Muscle layer of duodenum (tissue), 2 donors: ENCODE measurements around the gene ATP13A2.

ENCODE experiments used
- H3K27ac ChIP-seq: one replicate; pipeline ENCODE4 v1.7.0; 2013; ENCODE audit warnings: mild to moderate bottlenecking, low read length
- H3K27me3 ChIP-seq: one replicate; pipeline ENCODE4 v1.7.0; 2013; ENCODE audit warnings: low read depth, mild to moderate bottlenecking, control low read depth, low read length
- H3K36me3 ChIP-seq, 2 donors: one replicate each; pipeline ENCODE4 v1.7.0; 2013; ENCODE audit warnings: low read length in 2 of 2, control low read depth in 1 of 2, mild to moderate bottlenecking in 1 of 2; ENCODE audit not compliant: insufficient read depth in 2 of 2, control insufficient read depth in 1 of 2
- H3K4me1 ChIP-seq, 2 donors: one replicate each; pipeline ENCODE4 v1.7.0; 2013; ENCODE audit warnings: low read length in 2 of 2, mild to moderate bottlenecking in 2 of 2, control low read depth in 1 of 2, moderate library complexity in 1 of 2; ENCODE audit not compliant: insufficient read depth in 2 of 2, control insufficient read depth in 1 of 2
- H3K4me3 ChIP-seq, 2 donors: one replicate each; pipeline ENCODE4 v1.7.0; 2013; ENCODE audit warnings: low read length in 2 of 2, low read depth in 1 of 2, mild to moderate bottlenecking in 1 of 2
- H3K9me3 ChIP-seq, 2 donors: one replicate each; pipeline ENCODE4 v1.7.0; 2013; ENCODE audit warnings: low read length in 2 of 2, control low read depth in 1 of 2, mild to moderate bottlenecking in 1 of 2; ENCODE audit not compliant: control insufficient read depth in 1 of 2
- donor health status: healthy.

Gene ATP13A2, protein sequence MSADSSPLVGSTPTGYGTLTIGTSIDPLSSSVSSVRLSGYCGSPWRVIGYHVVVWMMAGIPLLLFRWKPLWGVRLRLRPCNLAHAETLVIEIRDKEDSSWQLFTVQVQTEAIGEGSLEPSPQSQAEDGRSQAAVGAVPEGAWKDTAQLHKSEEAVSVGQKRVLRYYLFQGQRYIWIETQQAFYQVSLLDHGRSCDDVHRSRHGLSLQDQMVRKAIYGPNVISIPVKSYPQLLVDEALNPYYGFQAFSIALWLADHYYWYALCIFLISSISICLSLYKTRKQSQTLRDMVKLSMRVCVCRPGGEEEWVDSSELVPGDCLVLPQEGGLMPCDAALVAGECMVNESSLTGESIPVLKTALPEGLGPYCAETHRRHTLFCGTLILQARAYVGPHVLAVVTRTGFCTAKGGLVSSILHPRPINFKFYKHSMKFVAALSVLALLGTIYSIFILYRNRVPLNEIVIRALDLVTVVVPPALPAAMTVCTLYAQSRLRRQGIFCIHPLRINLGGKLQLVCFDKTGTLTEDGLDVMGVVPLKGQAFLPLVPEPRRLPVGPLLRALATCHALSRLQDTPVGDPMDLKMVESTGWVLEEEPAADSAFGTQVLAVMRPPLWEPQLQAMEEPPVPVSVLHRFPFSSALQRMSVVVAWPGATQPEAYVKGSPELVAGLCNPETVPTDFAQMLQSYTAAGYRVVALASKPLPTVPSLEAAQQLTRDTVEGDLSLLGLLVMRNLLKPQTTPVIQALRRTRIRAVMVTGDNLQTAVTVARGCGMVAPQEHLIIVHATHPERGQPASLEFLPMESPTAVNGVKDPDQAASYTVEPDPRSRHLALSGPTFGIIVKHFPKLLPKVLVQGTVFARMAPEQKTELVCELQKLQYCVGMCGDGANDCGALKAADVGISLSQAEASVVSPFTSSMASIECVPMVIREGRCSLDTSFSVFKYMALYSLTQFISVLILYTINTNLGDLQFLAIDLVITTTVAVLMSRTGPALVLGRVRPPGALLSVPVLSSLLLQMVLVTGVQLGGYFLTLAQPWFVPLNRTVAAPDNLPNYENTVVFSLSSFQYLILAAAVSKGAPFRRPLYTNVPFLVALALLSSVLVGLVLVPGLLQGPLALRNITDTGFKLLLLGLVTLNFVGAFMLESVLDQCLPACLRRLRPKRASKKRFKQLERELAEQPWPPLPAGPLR

DNA sequence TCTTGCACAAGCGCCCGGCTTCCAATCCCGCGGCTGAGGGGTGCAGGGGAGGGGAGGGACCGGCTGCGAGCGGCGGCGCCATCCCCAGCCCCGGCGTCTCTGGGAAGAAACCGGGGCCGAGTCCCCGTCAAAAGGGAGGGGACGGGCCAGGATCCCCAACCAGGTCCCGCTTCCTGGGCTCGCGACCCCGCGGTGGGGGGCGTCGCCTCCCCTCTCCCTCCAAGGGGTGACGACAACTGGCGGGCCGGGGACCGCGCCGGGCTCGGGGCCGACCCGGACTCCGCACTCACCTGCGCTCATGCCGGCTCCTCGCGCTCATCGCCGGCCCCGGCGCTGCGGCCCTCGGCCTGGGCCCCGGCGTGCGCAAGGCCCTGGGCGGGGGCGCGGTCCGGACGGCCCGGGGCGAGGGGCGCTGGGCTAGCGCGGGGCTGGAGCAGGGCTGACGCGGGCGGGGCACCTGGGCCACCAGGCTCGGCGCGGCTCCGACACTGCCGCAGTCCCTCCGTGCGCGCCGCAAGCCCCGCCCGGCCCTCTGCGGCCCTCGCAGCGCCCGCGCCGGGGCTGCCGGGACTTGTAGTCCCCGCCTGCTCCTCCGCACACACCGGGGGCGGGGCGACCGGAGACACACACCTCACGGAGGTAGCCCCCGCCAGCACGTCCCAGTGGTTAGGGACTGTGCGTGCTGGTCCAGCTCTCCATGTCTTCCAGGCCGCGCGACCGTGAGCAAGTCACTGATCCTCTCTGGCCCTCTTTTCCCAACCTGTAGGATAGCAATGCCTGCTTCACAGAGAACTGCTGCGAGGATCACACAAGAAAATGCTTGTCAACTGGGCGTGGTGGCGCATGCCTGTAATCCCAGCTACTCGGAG lies at the start of gene ATP13A2:
ATP13A2 (minus strand) TSS at position 490 of the 869 bp plus-strand sequence; CDS start at position 300, 190 bp downstream.
- H3K4me1 ChIP-seq = peaks cover 6 to 27% of the 10 kb centered on the region in 2 donors
- no peaks in the 10 kb centered on the region for H3K36me3 ChIP-seq
- H3K27ac ChIP-seq = no peak within 1 kb of the TSS
- no peaks in the 10 kb centered on the region for H3K27me3 ChIP-seq
- no peaks in the 10 kb centered on the region for H3K9me3 ChIP-seq
- H3K4me3 ChIP-seq = peak within 1 kb of the TSS; percentile 65 to 90

DNA sequence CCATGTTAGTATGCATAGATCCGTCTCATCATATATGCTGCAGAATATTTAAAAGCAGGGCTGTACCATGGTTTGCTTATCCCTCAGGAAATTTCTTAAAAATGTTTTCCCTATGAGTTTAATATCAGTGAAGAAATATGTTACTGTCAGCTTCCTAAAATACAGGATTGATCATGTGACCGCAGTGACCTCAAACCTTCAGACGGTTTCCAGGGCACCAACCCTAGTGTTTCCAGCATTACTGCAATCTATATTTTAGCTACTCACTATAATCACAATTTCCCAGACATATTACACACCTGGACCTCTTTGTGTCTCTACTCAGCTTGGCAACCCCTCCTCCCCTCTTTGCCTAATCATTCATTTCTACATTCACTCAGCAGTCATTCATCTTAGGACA lies 49.8 kb upstream of the ATP13A2 start:
- no peak overlapping the region for H3K27ac ChIP-seq
- H3K9me3 ChIP-seq = peaks cover 0 to 5% of the 10 kb centered on the region in 2 donors
- peaks cover 0 to 9% of the 10 kb centered on the region in 2 donors for H3K4me1 ChIP-seq
- H3K4me3 ChIP-seq = no peak overlapping the region
- no peaks in the 10 kb centered on the region for H3K27me3 ChIP-seq
- H3K36me3 ChIP-seq = no peaks in the 10 kb centered on the region

DNA sequence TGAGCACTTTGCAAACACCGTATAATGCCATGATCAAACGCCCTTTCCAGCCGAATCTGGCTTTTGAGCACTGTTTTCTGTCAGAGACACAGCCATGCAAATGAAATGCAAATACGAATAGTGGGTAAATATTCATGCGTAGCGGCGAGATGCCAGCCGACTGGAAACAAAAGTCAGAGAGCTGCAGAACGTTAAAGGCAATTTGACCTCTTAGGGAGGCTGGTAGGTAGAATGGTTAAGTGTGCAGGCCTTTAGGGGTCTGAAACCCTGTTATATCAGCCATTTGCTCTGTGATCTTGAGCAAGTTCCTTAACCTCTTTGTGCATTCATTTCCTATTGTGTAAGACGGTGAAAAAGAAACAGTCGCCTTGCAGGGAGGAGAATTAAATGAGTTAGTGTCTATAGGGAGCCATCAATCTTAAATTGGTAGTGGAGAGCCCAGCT lies 48.6 kb upstream of the ATP13A2 start:
- no peak overlapping the region for H3K27ac ChIP-seq
- peaks cover 0 to 3% of the 10 kb centered on the region in 2 donors for H3K9me3 ChIP-seq
- H3K4me3 ChIP-seq = no peak overlapping the region
- H3K4me1 ChIP-seq = peaks cover 0 to 9% of the 10 kb centered on the region in 2 donors
- H3K36me3 ChIP-seq = no peaks in the 10 kb centered on the region
- no peaks in the 10 kb centered on the region for H3K27me3 ChIP-seq

DNA sequence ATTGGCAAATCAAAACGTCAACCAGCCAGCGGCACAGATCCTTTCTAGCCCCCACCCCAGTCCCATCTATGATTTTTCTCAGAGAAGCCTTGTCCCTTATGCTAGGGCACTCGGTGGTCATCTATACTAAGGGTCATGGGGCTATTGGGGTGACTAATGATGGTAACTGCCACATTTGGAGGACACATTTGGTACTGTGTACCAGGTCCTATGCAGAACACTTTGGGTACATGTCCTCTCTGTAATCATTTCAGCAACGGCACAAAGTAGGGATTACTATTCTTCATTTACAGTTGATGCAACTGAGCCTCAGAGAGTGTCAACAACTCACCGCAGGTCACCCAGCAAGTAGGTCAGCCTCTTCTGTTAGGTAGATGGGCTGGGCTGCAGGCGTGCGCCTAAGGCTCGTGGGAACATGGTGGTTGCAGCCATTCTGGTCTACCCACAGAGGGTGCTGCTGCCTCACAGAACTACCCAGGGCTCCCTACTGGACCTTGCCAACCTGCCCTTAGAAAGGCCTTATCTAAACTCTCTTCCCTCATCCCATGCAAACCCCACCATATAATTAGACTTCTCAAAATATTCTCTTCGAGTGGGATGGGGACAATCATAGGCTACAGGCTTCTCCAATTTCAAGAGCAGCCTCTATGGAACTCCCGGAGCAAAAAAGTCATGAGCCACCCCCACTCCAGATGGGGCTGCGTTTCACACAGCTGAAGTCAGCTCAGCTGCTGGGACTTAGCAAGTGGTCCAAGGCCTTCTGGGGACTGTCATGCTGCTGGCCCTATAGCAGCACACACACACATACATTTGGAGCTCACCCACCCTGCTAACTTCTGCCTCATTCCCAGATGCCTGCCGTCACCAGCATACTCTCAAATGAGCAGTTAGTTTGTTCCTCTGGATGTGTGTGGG lies 47.9 kb upstream of the ATP13A2 start:
- Histone ChIP-seq H3K27me3 (no peaks in the 10 kb centered on the region), H3K9me3 (no peaks in the 10 kb centered on the region), H3K27ac (no peak overlapping the region), H3K36me3 (no peaks in the 10 kb centered on the region), H3K4me1 (peaks cover 0 to 9% of the 10 kb centered on the region in 2 donors), H3K4me3 (no peak overlapping the region)

DNA sequence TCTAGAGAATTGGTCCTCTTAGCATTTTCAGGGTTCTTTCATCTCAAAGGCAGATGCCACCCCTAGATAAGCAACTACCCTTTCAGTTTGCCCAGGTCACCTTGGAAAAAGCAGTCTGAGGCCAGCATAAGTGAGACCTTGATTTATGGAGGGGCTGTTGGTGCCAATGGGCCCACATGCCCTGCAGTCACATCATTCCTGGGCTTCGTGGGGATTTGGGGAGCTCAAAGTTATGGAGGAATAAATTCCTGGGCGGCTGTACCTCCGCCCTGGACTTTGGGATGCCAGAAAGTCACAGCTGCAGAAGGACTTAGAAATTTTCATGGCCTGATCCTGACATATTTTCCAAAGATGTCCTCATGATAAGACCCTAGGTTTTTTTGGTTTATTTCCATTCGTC lies 44.8 kb upstream of the ATP13A2 start:
- Histone ChIP-seq H3K27ac (no peak overlapping the region), H3K36me3 (no peaks in the 10 kb centered on the region), H3K4me1 (peaks cover 11 to 27% of the 10 kb centered on the region in 2 donors), H3K4me3 (no peak overlapping the region), H3K27me3 (no peaks in the 10 kb centered on the region), H3K9me3 (no peaks in the 10 kb centered on the region)

DNA sequence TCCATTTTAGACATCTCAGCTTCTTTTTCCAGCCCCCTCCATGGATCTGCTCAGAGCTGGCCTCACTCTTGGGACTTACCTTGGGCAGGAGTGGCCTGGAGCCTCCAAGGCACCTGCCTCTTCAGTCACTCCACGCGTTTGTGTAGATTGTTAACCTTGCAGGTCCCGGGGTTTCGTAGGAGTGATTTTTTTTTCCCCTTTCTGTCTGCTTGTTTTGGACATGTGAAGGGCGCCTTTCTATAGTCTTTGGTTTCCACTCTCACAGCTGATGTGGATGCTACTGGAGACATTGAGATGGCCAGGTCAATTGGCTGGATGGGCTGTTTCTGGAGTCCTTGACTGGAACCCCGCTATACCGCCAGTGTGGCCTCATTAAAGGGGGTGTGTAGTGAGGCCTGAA lies 44.1 kb upstream of the ATP13A2 start:
- H3K4me1 ChIP-seq = peaks cover 11 to 32% of the 10 kb centered on the region in 2 donors
- no peaks in the 10 kb centered on the region for H3K27me3 ChIP-seq
- no peaks in the 10 kb centered on the region for H3K9me3 ChIP-seq
- no peak overlapping the region for H3K27ac ChIP-seq
- H3K4me3 ChIP-seq = no peak overlapping the region
- peaks cover 0 to 3% of the 10 kb centered on the region in 2 donors for H3K36me3 ChIP-seq

DNA sequence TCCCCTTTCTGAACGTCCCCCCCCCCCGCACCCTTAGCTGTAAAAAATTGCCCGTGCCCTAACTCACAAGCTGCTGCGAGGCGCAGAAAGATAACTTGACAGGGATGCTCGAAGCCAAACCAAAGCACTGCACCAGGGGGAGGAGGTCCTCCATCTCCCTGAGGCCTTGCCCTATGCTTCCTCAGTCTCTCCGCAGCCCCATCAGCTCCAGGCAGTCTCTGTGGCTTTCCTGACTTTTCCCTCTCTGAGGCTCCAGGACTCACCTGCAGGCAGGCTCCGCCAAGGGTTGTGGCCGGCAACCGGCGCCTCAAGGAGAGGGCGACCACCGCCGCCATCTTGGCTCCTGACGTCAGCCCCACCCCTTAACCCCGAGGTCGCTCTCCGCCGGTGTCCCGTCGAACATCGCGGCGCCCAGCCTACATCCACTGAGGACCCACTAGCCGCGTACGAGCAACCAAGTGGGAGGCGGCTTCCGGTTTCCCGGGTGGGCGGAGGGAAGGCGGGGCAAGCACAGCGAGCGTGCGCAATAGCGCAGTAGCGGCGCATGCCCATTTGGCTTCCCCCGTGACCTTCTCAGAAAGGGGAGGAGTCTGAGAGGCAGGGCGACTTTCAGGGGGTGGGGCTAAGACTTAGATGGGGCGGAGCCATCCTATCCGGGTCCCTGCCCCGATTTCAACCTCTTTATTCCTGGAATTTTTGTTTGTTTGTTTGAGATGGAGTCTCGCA lies 42.1 kb upstream of the ATP13A2 start, which contains the start of gene SDHB:
SDHB (minus strand) TSS at position 348 of the 726 bp plus-strand sequence; CDS start at position 335, 13 bp downstream.
- peak within 1 kb of the TSS; percentile 95 for H3K4me3 ChIP-seq
- no peaks in the 10 kb centered on the region for H3K9me3 ChIP-seq
- no peaks in the 10 kb centered on the region for H3K27me3 ChIP-seq
- H3K27ac ChIP-seq = peak within 1 kb of the TSS; percentile 89
- H3K4me1 ChIP-seq = peaks cover 11 to 23% of the 10 kb centered on the region in 2 donors
- peaks cover 7 to 10% of the 10 kb centered on the region in 2 donors for H3K36me3 ChIP-seq

DNA sequence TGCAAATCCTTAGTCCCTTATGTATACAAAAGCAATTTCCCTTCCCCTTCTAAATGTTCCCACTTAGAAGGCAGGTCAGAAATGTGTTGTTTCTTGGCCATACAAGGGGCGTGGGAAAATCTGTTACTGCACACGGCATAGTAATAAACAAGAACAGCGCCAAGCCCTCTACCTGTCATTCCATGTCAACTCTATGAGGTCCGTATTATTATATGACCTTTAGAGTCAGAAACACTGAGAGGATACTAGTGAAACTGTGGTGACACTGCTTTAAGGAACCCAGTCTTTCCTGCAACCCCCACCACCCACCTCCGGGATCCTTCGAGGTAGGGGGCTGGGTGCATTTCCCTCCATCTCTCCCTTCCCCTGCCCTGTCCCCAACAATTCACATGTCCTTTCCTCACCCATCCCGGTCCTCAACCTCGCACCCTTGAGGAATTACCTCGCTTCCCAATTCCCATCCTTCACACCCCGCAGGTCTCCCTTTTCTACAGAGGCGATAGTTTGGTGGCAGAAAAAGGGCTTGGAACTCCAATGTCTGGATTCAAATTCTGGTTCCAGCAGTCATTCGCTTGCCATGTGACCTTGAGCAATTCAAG lies 41.5 kb upstream of the ATP13A2 start:
- no peaks in the 10 kb centered on the region for H3K9me3 ChIP-seq
- no peaks in the 10 kb centered on the region for H3K27me3 ChIP-seq
- peak overlapping the region; percentile 95 for H3K4me3 ChIP-seq
- peak overlapping the region; percentile 89 for H3K27ac ChIP-seq
- peaks cover 7 to 10% of the 10 kb centered on the region in 2 donors for H3K36me3 ChIP-seq
- H3K4me1 ChIP-seq = peaks cover 11 to 23% of the 10 kb centered on the region in 2 donors

DNA sequence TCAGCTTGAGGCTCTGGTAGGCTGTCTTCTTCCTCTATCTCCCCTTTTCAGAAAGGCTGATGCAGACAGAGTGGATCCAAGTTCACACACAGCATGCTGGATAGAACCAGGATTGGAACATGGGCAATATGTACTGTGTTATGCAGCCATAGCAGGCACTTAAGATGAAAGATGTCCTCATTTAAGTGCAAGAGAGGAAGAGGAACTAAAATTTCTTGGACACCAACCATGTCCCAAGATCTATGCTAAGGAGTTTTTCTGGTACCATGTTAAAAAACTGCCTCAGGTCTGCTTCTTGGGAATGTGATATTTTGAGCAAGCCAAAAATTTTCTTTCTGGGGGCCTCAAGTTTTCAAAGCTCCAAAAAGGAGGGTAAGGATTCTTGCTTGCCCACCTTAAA lies 40.9 kb upstream of the ATP13A2 start:
- peak overlapping the region; percentile 89 for H3K27ac ChIP-seq
- peaks cover 11 to 23% of the 10 kb centered on the region in 2 donors for H3K4me1 ChIP-seq
- no peaks in the 10 kb centered on the region for H3K27me3 ChIP-seq
- peak overlapping the region; percentile 95 for H3K4me3 ChIP-seq
- peaks cover 7 to 10% of the 10 kb centered on the region in 2 donors for H3K36me3 ChIP-seq
- H3K9me3 ChIP-seq = no peaks in the 10 kb centered on the region
